NCI-H187 treated with DMSO at 0.1 percent for 48 hours (cell line): ENCODE data around the gene SVEP1.
"Not testable (repeated sequence)": the region's sequence is repeated elsewhere in the genome, so short reads cannot be mapped to it uniquely, and the experiment has no call there.

Experiments
- DNase-seq: peaks from one replicate; lab custom pipeline; 2025; lab: John Stamatoyannopoulos, UW

SVEP1 gene

DNA sequence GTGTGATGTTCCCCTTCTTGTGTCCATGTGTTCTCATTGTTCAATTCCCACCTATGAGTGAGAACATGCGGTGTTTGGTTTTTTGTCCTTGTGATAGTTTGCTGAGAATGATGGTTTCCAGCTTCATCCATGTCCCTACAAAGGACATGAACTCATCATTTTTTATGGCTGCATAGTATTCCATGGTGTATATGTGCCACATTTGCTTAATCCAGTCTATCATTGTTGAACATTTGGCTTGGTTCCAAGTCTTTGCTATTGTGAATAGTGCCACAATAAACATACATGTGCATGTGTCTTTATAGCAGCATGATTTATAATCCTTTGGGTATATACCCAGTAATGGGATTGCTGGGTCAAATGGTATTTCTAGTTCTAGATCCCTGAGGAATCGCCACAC, 220.5 kb downstream of the SVEP1 start:
- not testable (repeated sequence) for DNase-seq

DNA sequence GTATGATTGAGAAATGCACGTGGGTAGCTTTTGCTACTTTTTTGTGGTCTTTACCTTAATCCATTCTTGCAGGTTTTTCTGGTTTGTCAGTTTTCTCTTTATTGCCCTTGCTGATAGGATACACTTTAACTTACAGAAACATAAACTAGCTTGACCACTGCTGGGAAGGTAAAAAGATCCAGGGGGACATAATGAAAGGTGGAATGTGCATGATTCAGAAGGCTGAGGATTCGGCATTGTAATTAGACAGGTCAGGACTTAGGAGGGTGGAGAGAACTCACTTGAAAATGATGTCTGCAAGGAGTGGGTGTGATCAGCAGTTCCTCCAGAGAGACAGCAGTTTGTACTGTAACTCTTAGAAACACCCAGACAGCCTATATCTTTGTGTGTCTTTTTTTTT, 222.0 kb downstream of the SVEP1 start:
- DNase-seq = no peak

DNA sequence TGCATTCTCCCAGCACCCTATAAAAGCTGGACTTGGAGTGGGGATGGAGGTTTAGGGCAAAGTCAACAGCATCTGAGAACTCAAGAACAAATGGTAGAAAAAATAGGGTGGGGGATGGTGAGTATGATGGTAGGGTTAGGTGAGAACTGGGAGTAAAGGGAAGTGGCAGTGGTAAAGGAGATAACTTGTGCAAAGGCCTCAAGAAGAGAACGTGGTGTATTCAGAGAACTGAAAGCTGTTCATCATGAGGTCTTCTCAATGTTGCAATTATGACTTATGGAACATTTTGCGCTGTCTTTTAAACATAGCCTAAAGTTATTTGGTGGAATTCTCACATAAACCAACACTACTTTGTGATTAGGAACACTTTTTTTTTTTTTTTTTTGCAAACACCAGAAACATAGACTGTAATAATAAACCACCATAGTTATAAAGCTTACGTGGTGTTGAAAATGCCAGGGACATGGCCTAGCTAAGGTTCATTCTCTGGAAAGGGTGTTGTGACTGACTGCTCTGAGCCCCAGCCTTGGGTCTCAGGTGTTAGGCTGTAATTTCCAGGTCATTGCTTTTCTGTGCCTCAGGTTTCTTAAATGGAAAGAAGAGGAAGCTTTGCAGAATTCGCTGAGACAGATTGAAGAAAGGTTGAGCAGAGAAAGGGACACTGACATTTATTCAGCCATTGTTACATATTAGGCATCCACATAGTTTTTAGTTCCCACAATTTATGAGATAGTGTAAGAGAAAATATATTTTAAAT, 222.7 kb downstream of the SVEP1 start:
- no peak for DNase-seq

DNA sequence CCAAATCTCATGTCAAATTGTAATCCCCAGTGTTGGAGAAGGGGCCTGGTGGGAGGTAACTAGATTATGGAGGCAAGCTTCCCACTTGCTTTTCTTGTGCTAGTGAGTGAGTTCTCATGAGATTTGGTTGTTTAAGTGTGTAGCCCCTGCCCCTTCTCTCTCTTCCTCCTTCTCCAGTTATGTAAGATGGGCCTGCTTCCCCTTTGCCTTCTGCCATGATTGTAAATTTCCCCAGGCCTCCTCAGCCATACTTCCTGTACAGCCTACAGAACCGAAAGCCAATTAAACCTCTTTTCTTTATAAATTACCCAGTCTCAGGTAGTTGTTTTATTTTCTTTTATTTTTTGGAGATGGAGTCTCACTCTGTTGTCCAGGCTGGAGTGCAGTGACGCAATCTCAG, 223.6 kb downstream of the SVEP1 start:
- DNase-seq = no peak

DNA sequence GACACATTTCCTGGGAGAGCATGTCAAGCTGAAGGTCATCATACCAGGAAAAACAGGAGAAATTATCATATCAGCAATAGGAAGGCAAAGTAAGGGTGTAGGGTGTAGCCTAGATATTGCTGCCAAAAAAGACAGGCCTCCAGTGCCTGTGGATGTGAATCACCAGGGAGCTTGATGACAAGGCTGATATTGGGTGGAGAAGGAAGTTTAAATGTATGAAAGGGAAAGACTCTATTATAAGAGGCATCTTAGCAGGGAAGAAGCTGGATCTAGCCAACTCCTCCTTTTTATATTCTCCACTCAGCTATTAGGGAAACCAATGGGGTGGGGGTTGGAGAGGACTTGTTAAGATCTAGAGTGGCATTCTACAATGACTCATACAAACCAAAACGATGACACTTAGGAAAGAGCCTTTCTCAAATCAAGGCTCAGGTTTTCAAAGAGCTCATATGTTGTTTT, 228.5 kb downstream of the SVEP1 start:
- no peak for DNase-seq

DNA sequence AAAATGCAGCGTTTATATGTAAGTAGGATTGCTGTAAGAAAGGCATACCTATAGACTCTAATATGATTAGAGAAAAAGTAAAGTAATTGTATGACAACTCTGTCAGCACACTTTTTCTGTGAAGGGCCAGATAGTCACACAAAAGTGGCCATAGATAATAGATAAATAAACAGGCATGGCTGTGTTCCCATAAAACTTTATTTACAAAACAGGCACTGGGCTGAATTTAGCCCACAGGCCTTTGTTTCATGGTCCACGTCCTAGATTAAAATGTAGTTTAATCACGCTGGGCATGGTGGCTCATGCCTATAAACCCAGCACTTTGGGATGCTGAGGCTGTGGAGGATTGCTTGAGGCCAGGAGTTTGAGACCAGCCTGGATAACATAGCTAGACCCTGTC, 233.2 kb downstream of the SVEP1 start:
- DNase-seq = no peak

DNA sequence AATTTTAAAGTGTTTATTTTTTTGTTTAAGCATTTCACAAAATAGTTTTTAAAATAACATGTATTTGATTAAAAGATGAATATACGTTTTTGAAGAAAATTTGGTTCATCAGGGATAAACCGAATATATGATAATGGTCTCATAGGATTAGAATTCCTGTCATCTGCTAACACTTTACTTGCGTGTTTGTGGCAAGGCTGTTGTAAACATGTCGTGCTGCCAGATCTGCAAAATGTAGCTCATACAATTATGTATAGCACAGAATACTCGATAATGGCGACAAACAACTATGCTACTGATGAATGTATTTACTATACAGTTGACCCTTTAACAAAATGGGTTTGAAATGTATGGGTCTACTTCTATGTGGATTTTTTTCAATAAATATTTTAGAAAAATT, 234.7 kb downstream of the SVEP1 start:
- no peak for DNase-seq

DNA sequence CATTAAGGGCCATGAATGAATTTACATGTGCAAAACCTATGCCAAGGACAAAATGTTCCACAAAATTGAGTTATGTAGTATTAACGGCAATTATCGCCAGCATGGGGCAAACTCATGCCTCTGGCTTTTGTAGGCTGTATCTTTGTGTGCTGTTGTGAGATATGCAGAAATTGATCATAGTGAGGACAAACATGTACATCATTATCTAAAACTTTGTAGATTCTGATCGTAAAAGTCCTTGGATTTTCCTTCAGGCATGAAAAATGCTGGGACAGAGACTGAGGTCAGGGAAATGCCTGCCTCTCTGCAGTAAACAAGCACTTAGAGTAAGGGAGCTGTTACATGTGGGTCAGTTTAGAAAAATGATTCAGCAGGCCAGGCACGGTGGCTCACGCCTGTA, 236.0 kb downstream of the SVEP1 start:
- no peak for DNase-seq

DNA sequence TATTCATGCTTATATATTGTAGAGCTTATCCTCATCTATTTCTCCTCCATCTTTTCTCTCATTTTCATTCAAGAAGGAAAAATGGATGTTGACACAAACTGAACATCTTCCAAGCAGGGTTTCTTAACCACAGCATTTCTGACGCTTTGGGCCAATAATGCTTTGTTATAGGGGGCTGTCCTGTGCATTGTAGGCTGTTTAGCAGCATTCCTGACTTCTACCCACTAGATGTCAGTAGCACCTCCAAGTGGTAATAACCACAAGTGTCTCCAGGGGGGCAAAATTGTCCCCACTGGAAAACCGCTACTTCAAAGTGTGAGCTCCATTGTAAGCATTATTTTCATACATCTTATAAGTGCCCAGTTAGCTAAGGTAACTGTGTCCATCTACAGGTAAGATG, 239.2 kb downstream of the SVEP1 start:
- no peak for DNase-seq

DNA sequence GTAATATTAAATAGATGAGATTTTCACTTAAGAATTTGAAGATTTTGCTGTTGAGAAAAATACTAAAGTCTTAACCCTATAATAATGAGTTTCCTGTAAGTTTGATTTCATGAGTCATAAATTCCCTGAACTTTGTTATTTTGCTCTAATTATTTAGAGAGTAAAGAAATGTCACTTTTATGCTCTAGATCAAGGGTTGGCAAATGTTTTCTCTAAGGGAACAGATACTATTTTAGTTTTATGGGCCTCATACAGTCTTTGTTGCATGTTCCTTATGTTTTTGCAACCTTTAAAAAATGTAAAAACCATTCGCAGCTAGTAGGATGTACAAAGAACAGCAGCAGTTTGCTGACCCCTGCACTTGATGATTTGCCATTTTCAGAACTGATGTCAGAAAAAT, 241.4 kb downstream of the SVEP1 start:
- DNase-seq = no peak

DNA sequence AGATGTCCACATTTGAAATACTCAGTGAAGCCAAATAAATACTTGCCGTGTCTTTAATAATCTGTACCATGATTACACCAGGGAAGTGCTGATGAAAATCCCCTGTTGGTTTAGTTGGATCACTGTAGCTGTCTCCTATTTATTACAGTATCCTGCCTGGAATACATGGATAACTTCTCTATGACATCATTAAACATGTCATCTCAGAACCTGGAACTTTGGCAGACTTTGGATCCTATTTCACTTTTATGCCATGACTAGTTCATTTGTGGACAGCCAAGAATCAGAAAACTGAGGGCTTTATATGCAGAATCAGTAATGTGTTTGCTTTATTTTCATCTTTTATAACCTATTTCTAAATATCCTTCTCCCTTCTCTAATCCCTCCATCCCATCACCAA, 241.8 kb downstream of the SVEP1 start, which contains the start of gene TXNDC8:
TXNDC8 (minus strand) TSS at position 137 of the 400 bp plus-strand sequence.
- DNase-seq = no peak

DNA sequence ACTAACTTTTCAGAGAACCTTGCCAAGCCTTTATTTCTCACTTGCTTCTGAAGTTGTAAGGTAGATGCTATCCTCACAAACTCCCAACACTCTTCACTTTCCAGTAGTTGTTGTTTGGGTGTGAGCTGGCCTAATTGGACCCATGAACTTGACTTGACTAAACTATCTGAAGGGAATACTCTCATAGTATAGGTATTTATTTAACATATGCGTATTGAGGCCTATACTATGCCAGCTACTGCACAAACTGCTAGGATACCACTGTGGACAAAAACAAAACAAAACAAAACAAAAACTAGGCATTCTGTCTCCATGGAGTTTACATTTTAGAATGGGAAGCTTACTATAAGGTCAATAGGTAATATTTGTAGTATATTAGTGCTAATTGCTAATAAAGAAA, 243.2 kb downstream of the SVEP1 start:
- DNase-seq = no peak

DNA sequence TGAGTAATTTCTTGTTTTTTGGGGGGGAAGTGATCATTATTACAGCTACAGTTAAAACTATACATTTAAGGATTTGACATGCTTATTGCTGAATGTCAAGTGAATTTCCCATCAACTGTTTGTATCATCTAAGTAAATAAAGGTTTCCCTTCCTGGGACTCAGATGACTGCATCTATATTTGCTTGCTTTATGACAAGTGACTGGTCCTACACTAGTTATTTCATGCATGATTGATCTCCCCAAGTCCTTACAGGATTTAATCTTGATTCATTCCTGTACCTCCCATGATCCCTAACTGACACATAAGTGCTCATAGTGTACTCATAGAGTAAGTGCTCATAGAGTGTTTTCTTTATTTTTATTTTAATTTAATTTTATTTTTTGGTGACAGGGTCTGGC, 244.7 kb downstream of the SVEP1 start:
- peak; percentile 29 for DNase-seq

DNA sequence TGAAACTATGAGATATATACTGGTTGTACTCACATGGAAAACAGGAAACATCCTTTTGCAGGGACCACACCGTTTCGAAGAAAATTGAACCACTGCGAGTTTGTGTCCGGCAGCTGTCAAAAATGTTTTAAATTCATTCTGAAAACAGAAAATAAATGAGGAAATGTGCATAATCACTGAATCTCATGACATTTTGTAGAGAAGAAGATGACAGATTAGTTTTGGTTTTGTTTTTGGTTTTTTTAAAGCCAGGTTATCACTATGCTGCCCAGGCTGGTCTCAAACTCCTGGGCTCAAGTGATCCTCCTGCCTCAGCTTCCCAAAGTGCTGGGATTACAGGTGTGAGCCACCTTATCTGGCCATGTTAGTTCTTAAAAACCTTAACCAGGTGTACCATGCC, 245.4 kb downstream of the SVEP1 start:
- DNase-seq = no peak

DNA sequence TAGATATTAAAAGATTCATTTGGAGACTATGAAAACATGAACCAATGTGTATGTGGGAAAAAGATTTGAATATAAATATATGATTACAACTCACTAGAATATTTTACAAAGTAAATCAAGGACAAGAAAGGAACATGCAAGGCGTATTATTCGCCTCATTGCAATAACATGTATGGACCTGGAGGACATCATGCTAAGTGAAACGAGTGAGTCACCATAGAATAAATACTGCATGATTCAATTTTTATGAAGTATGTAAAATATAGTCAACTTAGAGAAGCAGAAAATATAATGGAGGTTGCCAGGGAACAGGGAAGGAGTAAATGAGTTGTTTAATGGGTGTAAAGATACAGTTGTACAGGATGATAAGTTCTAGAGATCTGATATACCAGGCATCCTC, 246.8 kb downstream of the SVEP1 start:
- DNase-seq = no peak

DNA sequence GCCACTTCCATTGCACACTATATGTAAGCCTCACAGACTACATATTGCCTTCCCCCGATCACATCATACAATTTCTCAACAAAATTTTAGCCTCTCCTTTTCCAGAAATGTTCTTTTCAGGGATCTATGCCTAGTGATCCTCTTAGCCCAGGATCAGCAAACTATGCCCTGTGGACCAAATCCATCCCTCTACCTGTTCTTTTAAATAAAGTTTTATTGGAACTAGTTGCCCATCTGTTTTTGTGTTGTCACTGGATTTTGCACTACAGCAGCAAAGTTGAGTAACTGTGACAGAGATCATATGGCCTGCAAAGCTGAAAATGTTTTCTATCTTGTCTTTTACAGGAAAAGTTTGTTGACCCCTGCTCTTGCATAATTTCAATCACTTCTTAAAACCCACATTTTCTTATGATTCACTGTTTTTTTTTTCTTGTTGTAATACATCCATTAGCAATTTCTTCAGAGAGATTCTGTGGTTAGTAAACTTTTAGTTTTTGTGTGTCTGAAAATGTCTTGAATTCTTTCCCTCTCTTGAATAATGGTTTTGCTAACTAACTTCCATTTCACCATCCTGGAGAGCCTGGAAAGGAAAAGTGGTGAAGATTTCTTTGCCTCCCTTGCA, 248.9 kb downstream of the SVEP1 start:
- DNase-seq = no peak

DNA sequence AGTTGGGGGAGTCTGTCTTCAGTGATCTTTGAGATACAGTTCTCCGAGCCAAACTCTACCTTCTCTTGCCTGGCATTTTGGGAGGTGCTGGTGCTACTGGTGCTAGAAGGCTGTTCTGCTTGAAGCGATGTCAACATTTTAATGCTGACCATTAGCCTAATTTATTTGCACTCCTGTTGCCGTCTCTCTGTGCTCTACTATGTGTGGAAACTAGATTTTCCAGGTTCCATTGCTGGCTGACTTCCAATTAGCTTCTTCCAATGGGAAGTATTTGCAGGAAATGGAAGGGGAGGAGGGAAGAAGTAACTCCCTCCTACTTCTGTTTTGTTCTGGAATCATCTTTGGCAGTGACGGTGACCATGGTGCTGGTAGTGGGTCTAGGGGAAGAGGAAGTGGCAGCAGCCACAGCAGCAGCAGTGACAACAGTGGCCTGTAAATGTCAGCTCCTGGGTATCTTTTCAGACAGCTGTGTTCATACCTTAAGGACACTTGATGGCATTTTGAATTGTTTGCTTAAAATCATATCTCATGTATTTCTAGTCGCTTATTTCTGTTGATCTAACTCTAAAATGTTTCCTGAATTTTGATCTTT, 249.8 kb downstream of the SVEP1 start:
- DNase-seq = no peak

DNA sequence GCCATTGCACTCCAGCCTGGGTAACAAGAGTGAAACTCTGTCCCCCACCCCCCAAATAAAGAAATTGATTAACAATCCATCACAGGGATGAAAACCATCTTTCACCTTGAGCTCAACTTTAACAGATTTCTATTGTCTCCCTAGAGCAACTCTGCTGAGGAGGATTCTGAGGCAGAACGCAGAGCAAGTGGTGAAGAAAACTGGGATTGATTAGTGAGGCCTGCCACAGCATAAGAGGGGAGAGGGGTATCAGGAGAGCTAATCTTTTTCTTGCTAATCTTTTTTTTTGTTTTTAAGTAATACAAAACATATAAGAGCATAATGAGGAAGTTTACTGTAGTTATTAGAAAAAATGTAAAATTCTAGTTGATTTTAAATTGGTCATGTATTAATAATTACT, 250.8 kb downstream of the SVEP1 start:
- no peak for DNase-seq

DNA sequence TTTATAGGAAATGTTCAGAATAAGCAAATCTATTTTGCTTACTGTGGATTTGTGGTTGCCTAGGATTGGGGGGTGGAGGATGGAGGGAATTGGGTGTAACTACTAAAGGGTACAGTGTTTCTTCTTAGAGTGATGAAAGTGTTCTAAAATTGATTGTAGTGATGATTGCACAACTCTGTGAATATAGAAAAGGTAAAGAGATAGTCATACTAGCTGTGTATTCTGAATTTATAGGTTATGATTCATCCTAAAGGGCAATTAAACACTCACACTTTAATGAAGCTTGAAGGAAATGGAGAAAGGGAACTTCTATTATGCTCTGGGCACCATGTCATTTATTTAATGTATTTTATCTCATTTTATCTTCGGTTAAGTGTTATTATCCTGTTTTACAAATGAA, 251.8 kb downstream of the SVEP1 start:
- no peak for DNase-seq

DNA sequence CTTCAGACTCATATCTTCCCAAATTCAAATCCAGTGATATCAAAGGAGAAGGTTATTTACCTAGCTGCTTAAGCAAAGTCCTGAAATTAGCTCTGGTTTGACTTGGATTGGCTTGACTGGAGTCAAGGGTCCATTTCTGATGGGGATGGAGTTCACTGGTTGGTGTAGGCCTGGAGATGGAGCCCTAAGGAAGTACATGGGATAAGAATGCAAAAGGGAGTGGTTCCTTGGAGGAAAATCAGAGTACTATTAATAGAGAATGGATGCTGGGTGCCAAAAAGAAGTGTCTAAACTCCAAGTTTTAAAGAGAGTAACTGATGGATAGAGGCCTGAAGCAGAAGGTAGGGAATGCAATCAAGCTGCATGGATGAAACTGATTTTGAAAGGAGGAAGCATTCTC, 255.7 kb downstream of the SVEP1 start:
- DNase-seq = no peak

DNA sequence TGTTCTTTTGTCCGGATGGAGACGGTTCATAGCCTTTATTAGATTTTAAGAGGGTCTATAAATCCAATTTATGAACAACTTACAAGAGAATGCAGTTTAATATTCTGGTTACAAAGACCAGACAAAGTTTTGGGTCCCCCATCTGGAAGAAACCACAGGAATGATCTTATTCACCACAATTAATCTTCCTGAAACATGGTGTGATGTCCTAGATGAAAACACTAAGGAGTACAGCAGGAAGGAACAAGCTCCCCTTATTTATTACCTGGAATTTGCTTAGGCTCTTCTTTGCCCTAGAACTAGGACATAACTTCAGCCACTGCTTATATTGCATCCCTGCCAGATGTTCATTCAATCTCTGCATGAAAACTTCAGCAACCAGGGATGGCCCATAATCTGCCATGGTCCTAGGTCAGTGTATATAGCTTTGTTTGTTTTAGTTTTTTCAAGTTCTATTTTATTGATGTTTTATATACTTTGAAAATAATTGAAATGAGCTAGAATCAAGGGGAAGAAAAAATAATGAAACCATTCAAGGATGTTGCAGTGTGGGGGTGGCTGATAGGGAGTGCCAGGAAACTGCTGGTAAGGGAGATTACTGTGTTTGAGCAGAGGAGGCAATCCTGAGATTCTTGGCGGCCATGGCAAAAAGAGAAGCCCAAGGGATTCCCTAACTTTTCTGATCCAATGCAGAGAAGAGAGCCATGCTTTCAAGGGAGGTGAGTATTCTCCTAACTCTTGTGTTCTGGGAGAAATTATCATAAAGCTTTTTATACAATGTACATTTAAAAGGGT, 258.7 kb downstream of the SVEP1 start:
- DNase-seq = no peak

DNA sequence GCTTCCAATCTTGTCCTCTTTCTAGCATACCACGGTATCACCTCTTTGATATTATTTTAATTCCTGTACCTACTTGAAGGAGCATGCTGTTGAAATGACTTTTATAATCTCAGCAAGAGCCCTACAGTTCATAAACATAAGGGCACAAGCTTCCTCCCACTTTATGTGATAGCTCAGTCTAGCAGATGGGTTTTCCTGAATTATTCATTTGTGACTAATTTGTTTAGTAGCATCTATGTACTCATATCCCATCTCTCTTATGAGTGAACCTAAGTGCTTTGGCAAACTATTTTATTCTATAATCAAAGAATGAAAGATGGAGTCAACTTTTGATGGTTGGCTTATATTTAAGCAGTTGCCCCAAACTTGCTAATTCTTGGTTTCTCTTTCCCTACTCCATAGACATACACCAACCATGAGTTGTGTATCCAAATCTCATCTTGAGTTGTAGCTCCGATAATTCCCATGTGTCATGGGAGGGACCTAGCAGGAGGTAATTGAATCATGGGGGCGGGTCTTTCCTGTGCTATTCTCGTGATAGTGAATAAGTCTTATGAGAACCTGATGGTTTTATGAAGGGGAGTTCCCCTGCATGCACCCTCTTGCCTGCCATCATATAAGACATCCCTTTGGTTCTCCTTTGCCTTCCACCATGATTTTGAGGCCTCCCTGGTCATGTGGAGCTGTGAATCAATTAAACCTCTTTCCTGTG, 259.6 kb downstream of the SVEP1 start:
- DNase-seq = no peak
